ENCODE results near the gene ETFBKMT.

The ETFBKMT gene

GRCh38 chr12:31620311-31620710, 39.2 kb upstream of the ETFBKMT start:
- H3K27me3 ChIP-seq (ENCODE audit: insufficient read depth, low read length, poor library complexity): peaks cover under 1% of the 10 kb centered on the region
- no peaks in the 10 kb centered on the region for H3K9me3 ChIP-seq (ENCODE audit: insufficient read depth, low read length, severe bottlenecking)
- TF ChIP-seq CTCF (IDR thresholded peaks at IDR 0.05; ENCODE audit: borderline replicate concordance, extremely low read depth, low read length, poor library complexity, severe bottlenecking): no peak
- H3K27ac ChIP-seq (ENCODE audit: low read length): no peak overlapping the region
- DNase-seq (no peak), ATAC-seq (ENCODE audit: insufficient read depth, low read depth) (no peak)
- H3K4me2 ChIP-seq (ENCODE audit: insufficient read depth, low read length): no peak overlapping the region
- no peaks in the 10 kb centered on the region for H4K20me1 ChIP-seq (ENCODE audit: insufficient read depth, low read length)
- no peak overlapping the region for H2AFZ ChIP-seq (ENCODE audit: low read depth, low read length)
- H3K79me2 ChIP-seq (ENCODE audit: insufficient read depth, low read length): no peaks in the 10 kb centered on the region
- no peaks in the 10 kb centered on the region for H3K36me3 ChIP-seq (ENCODE audit: insufficient read depth, low read length)
- no peak overlapping the region for H3K4me3 ChIP-seq (ENCODE audit: low read depth in 1 of 2, low read length in 2 of 2)
- no peaks in the 10 kb centered on the region for H3K4me1 ChIP-seq (ENCODE audit: insufficient read depth, low read length)
- no peak overlapping the region for H3K9ac ChIP-seq (ENCODE audit: low read depth, low read length)

- TF ChIP-seq CTCF (IDR thresholded peaks at IDR 0.05; ENCODE audit: borderline replicate concordance, extremely low read depth, low read length, poor library complexity, severe bottlenecking) (no peak), EZH2 (IDR thresholded peaks at IDR 0.05; ENCODE audit: borderline replicate concordance, low read depth, low read length, severe bottlenecking) (no peak)
- Histone ChIP-seq H3K4me2 (ENCODE audit: insufficient read depth, low read length) (no peak overlapping the region), H3K79me2 (ENCODE audit: insufficient read depth, low read length) (no peaks in the 10 kb centered on the region), H3K9me3 (ENCODE audit: insufficient read depth, low read length, severe bottlenecking) (no peaks in the 10 kb centered on the region), H3K4me1 (ENCODE audit: insufficient read depth, low read length) (no peaks in the 10 kb centered on the region), H2AFZ (ENCODE audit: low read depth, low read length) (no peak overlapping the region), H3K4me3 (ENCODE audit: low read depth in 1 of 2, low read length in 2 of 2) (no peak overlapping the region), H3K27me3 (ENCODE audit: insufficient read depth, low read length, poor library complexity) (peaks cover 3% of the 10 kb centered on the region), H4K20me1 (ENCODE audit: insufficient read depth, low read length) (no peaks in the 10 kb centered on the region), H3K9ac (ENCODE audit: low read depth, low read length) (no peak overlapping the region), H3K36me3 (ENCODE audit: insufficient read depth, low read length) (no peaks in the 10 kb centered on the region), H3K27ac (ENCODE audit: low read length) (no peak overlapping the region)
- ATAC-seq (ENCODE audit: insufficient read depth, low read depth): no peak
- no peak for DNase-seq
Observed at GRCh38 chr12:31622038-31622437, 37.5 kb upstream of the ETFBKMT start.

GRCh38 chr12:31626270-31626995, 33.1 kb upstream of the ETFBKMT start:
- DNase-seq (no peak), ATAC-seq (ENCODE audit: insufficient read depth, low read depth) (no peak)
- Histone ChIP-seq H4K20me1 (ENCODE audit: insufficient read depth, low read length) (no peaks in the 10 kb centered on the region), H3K9me3 (ENCODE audit: insufficient read depth, low read length, severe bottlenecking) (no peaks in the 10 kb centered on the region), H3K27me3 (ENCODE audit: insufficient read depth, low read length, poor library complexity) (peaks cover 6% of the 10 kb centered on the region), H3K4me1 (ENCODE audit: insufficient read depth, low read length) (no peaks in the 10 kb centered on the region), H3K4me2 (ENCODE audit: insufficient read depth, low read length) (no peak overlapping the region), H3K9ac (ENCODE audit: low read depth, low read length) (no peak overlapping the region), H3K36me3 (ENCODE audit: insufficient read depth, low read length) (no peaks in the 10 kb centered on the region), H3K27ac (ENCODE audit: low read length) (no peak overlapping the region), H2AFZ (ENCODE audit: low read depth, low read length) (no peak overlapping the region), H3K79me2 (ENCODE audit: insufficient read depth, low read length) (no peaks in the 10 kb centered on the region), H3K4me3 (ENCODE audit: low read depth in 1 of 2, low read length in 2 of 2) (no peak overlapping the region)
- TF ChIP-seq CTCF (IDR thresholded peaks at IDR 0.05; ENCODE audit: borderline replicate concordance, extremely low read depth, low read length, poor library complexity, severe bottlenecking): no peak
- no peak for TF ChIP-seq EZH2 (IDR thresholded peaks at IDR 0.05; ENCODE audit: borderline replicate concordance, low read depth, low read length, severe bottlenecking)

Data from DND-41 (cell line).